H9 (cell line): ENCODE data around the gene PITPNM1. TPM values are rescaled to one million over a fixed set of nuclear protein-coding genes. Genes with fewer than 3 reads are reported as not detected.
A peak's percentile ranks its signal among the peaks of the same experiment; 100 is the strongest.

Experiments
- DNase-seq: peaks from one replicate; pipeline ENCODE4 v3.0.0-alpha.2; 2017
- H2AFZ ChIP-seq: one replicate; pipeline ENCODE4 v1.6.1; 2013; ENCODE audit warnings: mild to moderate bottlenecking, low read length, control low read depth, moderate library complexity
- H2AK5ac ChIP-seq: 2 replicates; pipeline ENCODE4 v1.6.1; 2013; ENCODE audit warnings: low read length, control low read depth, mixed read lengths; ENCODE audit not compliant: insufficient read length
- H2BK120ac ChIP-seq: one replicate; pipeline ENCODE4 v1.6.1; 2013; ENCODE audit warnings: low read depth, mild to moderate bottlenecking, low read length, control low read depth, inconsistent platforms; ENCODE audit not compliant: poor library complexity, severe bottlenecking
- H2BK12ac ChIP-seq: 2 replicates; pipeline ENCODE4 v1.6.1; 2013; ENCODE audit warnings: low read length, control low read depth, mixed read lengths, low read depth; ENCODE audit not compliant: insufficient read length
- H2BK15ac ChIP-seq: 2 replicates; pipeline ENCODE4 v1.6.1; 2013; ENCODE audit warnings: low read depth, low read length, control low read depth
- H2BK20ac ChIP-seq: one replicate; pipeline ENCODE4 v1.6.1; 2013; ENCODE audit warnings: low read depth, mild to moderate bottlenecking, low read length, control low read depth, inconsistent platforms; ENCODE audit not compliant: poor library complexity, severe bottlenecking
- H2BK5ac ChIP-seq: 2 replicates; pipeline ENCODE4 v1.6.1; 2013; ENCODE audit warnings: low read length, control low read depth, mixed read lengths; ENCODE audit not compliant: insufficient read length
- H3K14ac ChIP-seq: 2 replicates; pipeline ENCODE4 v1.6.1; 2013; ENCODE audit warnings: low read length, control low read depth; ENCODE audit not compliant: insufficient read depth
- H3K18ac ChIP-seq: 2 replicates; pipeline ENCODE4 v1.6.1; 2013; ENCODE audit warnings: low read depth, mild to moderate bottlenecking, mixed read lengths, low read length, control low read depth; ENCODE audit not compliant: insufficient read length
- H3K23ac ChIP-seq: 2 replicates; pipeline ENCODE4 v1.6.1; 2013; ENCODE audit warnings: low read length, control low read depth, mixed read lengths, low read depth; ENCODE audit not compliant: insufficient read length
- H3K23me2 ChIP-seq: 2 replicates; pipeline ENCODE4 v1.6.1; 2013; ENCODE audit warnings: low read depth, mild to moderate bottlenecking, mixed read lengths, low read length, control low read depth; ENCODE audit not compliant: insufficient read length, poor library complexity, severe bottlenecking
- H3K27ac ChIP-seq: 2 replicates; pipeline ENCODE4 v1.5.1; 2013; ENCODE audit warnings: low read length, control low read depth, mixed read lengths, low read depth; ENCODE audit not compliant: insufficient read length
- H3K27me3 ChIP-seq: 2 replicates; pipeline ENCODE4 v1.6.1; 2013; ENCODE audit warnings: low read length, control low read depth, inconsistent platforms; ENCODE audit not compliant: insufficient read depth
- H3K4ac ChIP-seq: 2 replicates; pipeline ENCODE4 v1.6.1; 2013; ENCODE audit warnings: low read depth, mild to moderate bottlenecking, control low read depth, inconsistent platforms, low read length, moderate library complexity
- H3K4me1 ChIP-seq: 2 replicates; pipeline ENCODE4 v1.6.1; 2013; ENCODE audit warnings: low read length, control low read depth, inconsistent platforms; ENCODE audit not compliant: insufficient read depth
- H3K4me2 ChIP-seq: 2 replicates; pipeline ENCODE4 v1.6.1; 2013; ENCODE audit warnings: low read length, control low read depth, mixed read lengths; ENCODE audit not compliant: insufficient read length, insufficient read depth
- H3K56ac ChIP-seq: 2 replicates; pipeline ENCODE4 v1.6.1; 2013; ENCODE audit warnings: low read depth, mild to moderate bottlenecking, mixed read lengths, low read length, control low read depth; ENCODE audit not compliant: insufficient read length
- H3K79me1 ChIP-seq: 2 replicates; pipeline ENCODE4 v1.6.1; 2013; ENCODE audit warnings: low read depth, mild to moderate bottlenecking, moderate library complexity, low read length, control low read depth, inconsistent platforms; ENCODE audit not compliant: insufficient read depth, poor library complexity, severe bottlenecking
- H3K79me2 ChIP-seq: 2 replicates; pipeline ENCODE4 v1.6.1; 2013; ENCODE audit warnings: low read length, control low read depth, inconsistent platforms; ENCODE audit not compliant: insufficient read depth
- H3K9ac ChIP-seq: 2 replicates; pipeline ENCODE4 v1.6.1; 2013; ENCODE audit warnings: low read length, control low read depth, mixed read lengths; ENCODE audit not compliant: insufficient read length; ENCODE audit errors: extremely low read depth
- H3K9me3 ChIP-seq: one replicate; pipeline ENCODE4 v1.6.1; 2013; ENCODE audit warnings: low read depth, low read length, inconsistent platforms; ENCODE audit not compliant: control insufficient read depth
- H3T11ph ChIP-seq: one replicate; pipeline ENCODE4 v1.6.1; 2013; ENCODE audit warnings: mild to moderate bottlenecking, low read length, control low read depth, inconsistent platforms
- H4K20me1 ChIP-seq: one replicate; pipeline ENCODE4 v1.6.1; 2013; ENCODE audit not compliant: control insufficient read depth, insufficient read length, insufficient read depth
- H4K5ac ChIP-seq: 2 replicates; pipeline ENCODE4 v1.6.1; 2013; ENCODE audit warnings: low read depth, mild to moderate bottlenecking, mixed read lengths, low read length, control low read depth; ENCODE audit not compliant: insufficient read length
- H4K8ac ChIP-seq: replicated peaks from 2 replicates; pipeline ENCODE4 v1.6.1; 2013; ENCODE audit warnings: low read length, control low read depth, mixed read lengths, low read depth; ENCODE audit not compliant: insufficient read length
- H4K91ac ChIP-seq: 2 replicates; pipeline ENCODE4 v1.6.1; 2013; ENCODE audit warnings: low read depth, mild to moderate bottlenecking, moderate library complexity, mixed read lengths, low read length, control low read depth; ENCODE audit not compliant: insufficient read length
- H3K27ac Mint-ChIP-seq, 3 experiments: 2 replicates in 2 of 3; 3 replicates in 1 of 3; pipeline ENCODE4 v1.8.0; 2020 to 2021; ENCODE audit warnings: mixed read lengths in 3 of 3, mild to moderate bottlenecking in 1 of 3, moderate library complexity in 1 of 3
- H3K27me3 Mint-ChIP-seq: 2 replicates; pipeline ENCODE4 v1.8.0; 2021; ENCODE audit warnings: low read depth, mild to moderate bottlenecking, moderate library complexity, mixed read lengths
- H3K36me3 Mint-ChIP-seq, 3 experiments: 2 replicates in 2 of 3; 3 replicates in 1 of 3; pipeline ENCODE4 v1.8.0; 2020 to 2021; ENCODE audit warnings: low read depth in 3 of 3, mixed read lengths in 3 of 3; ENCODE audit not compliant: insufficient read depth in 1 of 3
- H3K4me1 Mint-ChIP-seq, 2 experiments: 2 replicates each; pipeline ENCODE4 v1.8.0; 2020; ENCODE audit warnings: mixed read lengths in 2 of 2
- H3K4me3 Mint-ChIP-seq, 2 experiments: 2 replicates in 1 of 2; 3 replicates in 1 of 2; pipeline ENCODE4 v1.8.0; 2020 to 2021; ENCODE audit warnings: mild to moderate bottlenecking in 2 of 2, mixed read lengths in 2 of 2, moderate library complexity in 1 of 2
- H3K9me3 Mint-ChIP-seq, 2 experiments: 2 replicates in 1 of 2; 3 replicates in 1 of 2; pipeline ENCODE4 v1.8.0; 2020; ENCODE audit warnings: mild to moderate bottlenecking in 2 of 2, mixed read lengths in 2 of 2, moderate library complexity in 1 of 2
- WGBS: extraction: QIAGEN DNeasy Blood & Tissue Kit; methylation state at CpG from one replicate; pipeline ENCODE4 v1.1.7; 2013; ENCODE audit warnings: missing lambda C conversion rate, low lambda C conversion rate, mixed read lengths; ENCODE audit not compliant: insufficient read length; ENCODE audit errors: extremely low coverage; 5-methylcytosine and 5-hydroxymethylcytosine counted together
- total RNA-seq: library from RNA; stranded (reverse); gene quantifications from 2 replicates; pipeline ENCODE4 v1.2.1, GENCODE V29; 2021
- TF ChIP-seq, protein P1 (sequence below): fragments of 200-600 bp; sonication (generic); conservative IDR thresholded peaks from 3 replicates; pipeline ENCODE4 v1.8.0; 2021; ENCODE audit warnings: antibody characterized with exemption, mild to moderate bottlenecking

The PITPNM1 gene
- total RNA-seq, 1 experiment from 2014 or later, result 43.5 TPM

DNA sequence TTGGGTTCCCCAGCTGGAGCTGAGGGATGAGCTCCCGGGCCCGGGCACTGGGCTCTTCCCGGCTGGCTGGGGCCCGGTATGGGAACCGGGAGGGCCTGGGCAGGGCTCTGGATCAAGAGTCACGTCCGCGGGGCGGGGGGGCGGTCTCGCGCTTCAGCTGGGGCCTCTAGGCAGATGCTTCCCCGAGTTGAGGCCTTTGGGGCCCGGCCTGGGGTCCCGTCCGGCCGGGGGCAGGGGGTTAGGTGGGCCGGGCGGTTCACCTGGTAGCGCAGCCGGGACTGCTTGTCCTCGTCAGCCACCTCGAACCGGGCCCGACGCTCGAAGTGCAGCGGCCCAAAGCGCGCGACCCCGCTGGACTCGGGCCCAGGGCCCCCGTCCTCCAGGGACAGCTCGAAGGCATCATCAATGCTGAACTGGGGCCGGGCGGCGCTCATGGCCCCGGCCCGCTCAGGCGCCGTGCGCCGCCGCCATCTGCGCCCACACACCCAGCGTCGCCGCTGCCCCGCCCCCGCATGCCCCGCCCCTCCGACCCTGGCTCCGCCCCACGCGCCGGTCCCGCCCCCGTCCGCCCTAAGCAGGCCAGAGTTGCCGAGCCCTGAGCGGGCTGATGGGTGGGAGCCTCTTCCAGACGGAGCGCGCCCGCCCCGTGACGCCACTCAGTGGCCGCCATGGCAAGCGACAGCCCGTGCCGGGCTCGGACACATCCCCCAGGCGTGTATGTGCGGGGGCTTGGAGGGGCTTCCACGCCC, 36.2 kb downstream of the PITPNM1 start, which contains the start of gene TMEM134:
Gene TMEM134, minus strand, starts transcription at position 493 of the 749 bp plus-strand sequence. Its CDS starts 59 bp downstream, at position 434.
- peak within 1 kb of the TSS; percentile 63 to 95 (median 80); a peak in 5 of 7 replicates for H3K27ac Mint-ChIP-seq
- H3K36me3 Mint-ChIP-seq, result peaks cover 0 to 4% (median 0%) of the 10 kb centered on the region in 3 experiments; a peak in 2 of 7 replicates

More for the DNA sequence above, 36.2 kb downstream of the PITPNM1 start, which contains the start of gene TMEM134:
- Histone ChIP-seq H3K18ac (peak within 1 kb of the TSS; percentile 84), H3K27me3 (peaks cover 3% of the 10 kb centered on the region; the same call in 1 of the 2 replicates), H3K23me2 (peaks cover 12% of the 10 kb centered on the region), H3K79me2 (no peaks in the 10 kb centered on the region), H2BK5ac (no peak within 1 kb of the TSS), H4K8ac (no peak within 1 kb of the TSS), H2BK15ac (no peak within 1 kb of the TSS), H3K9ac (peak within 1 kb of the TSS; percentile 43), H3K4me1 (no peaks in the 10 kb centered on the region; the same call in 1 of the 2 replicates), H3K14ac (peak within 1 kb of the TSS; percentile 78; the same call in 1 of the 2 replicates), H2BK20ac (no peak within 1 kb of the TSS), H3K23ac (no peak within 1 kb of the TSS), H2BK12ac (no peak within 1 kb of the TSS), H4K20me1 (no peaks in the 10 kb centered on the region), H2AFZ (no peak within 1 kb of the TSS), H3K4ac (no peak within 1 kb of the TSS), H3K56ac (no peak within 1 kb of the TSS), H2AK5ac (no peak within 1 kb of the TSS), H3K4me2 (peak within 1 kb of the TSS; percentile 67), H3K9me3 (no peaks in the 10 kb centered on the region), H4K5ac (no peak within 1 kb of the TSS), H3K27ac (no peak within 1 kb of the TSS), H2BK120ac (no peak within 1 kb of the TSS), H4K91ac (no peak within 1 kb of the TSS), H3K79me1 (no peaks in the 10 kb centered on the region), H3T11ph (no peak within 1 kb of the TSS)
- peak; percentile 94 for DNase-seq
- Mint-ChIP-seq H3K27me3 (peaks cover 9% of the 10 kb centered on the region), H3K4me1 (peaks cover 20 to 25% of the 10 kb centered on the region in 2 experiments), H3K9me3 (no peaks in the 10 kb centered on the region), H3K4me3 (peak within 1 kb of the TSS; percentile 87 to 90)
- no CpG with 5 or more reads among the region's 76 CpGs for WGBS
- TF ChIP-seq, protein P1, sequence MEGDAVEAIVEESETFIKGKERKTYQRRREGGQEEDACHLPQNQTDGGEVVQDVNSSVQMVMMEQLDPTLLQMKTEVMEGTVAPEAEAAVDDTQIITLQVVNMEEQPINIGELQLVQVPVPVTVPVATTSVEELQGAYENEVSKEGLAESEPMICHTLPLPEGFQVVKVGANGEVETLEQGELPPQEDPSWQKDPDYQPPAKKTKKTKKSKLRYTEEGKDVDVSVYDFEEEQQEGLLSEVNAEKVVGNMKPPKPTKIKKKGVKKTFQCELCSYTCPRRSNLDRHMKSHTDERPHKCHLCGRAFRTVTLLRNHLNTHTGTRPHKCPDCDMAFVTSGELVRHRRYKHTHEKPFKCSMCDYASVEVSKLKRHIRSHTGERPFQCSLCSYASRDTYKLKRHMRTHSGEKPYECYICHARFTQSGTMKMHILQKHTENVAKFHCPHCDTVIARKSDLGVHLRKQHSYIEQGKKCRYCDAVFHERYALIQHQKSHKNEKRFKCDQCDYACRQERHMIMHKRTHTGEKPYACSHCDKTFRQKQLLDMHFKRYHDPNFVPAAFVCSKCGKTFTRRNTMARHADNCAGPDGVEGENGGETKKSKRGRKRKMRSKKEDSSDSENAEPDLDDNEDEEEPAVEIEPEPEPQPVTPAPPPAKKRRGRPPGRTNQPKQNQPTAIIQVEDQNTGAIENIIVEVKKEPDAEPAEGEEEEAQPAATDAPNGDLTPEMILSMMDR, result peak; percentile 55
